Osteocyte (in vitro differentiated cells): ENCODE results near the gene KIRREL3. TPM values are rescaled to one million over a fixed set of nuclear protein-coding genes. Genes with fewer than 3 reads are reported as not detected.

Experiments used
- DNase-seq: peaks from one replicate; pipeline ENCODE4 v3.0.0; 2021; ENCODE audit warnings: mixed read lengths; ENCODE audit not compliant: unreplicated experiment; ENCODE audit errors: extremely low spot score
- H3K27ac Mint-ChIP-seq: one replicate; pipeline ENCODE4 v1.8.0; 2021; ENCODE audit warnings: mild to moderate bottlenecking, mixed read lengths; ENCODE audit not compliant: unreplicated experiment
- H3K27me3 Mint-ChIP-seq: one replicate; pipeline ENCODE4 v1.8.0; 2021; ENCODE audit warnings: mixed read lengths; ENCODE audit not compliant: unreplicated experiment
- H3K36me3 Mint-ChIP-seq: one replicate; pipeline ENCODE4 v1.8.0; 2021; ENCODE audit warnings: mixed read lengths; ENCODE audit not compliant: unreplicated experiment
- H3K4me1 Mint-ChIP-seq: one replicate; pipeline ENCODE4 v1.8.0; 2021; ENCODE audit warnings: mixed read lengths; ENCODE audit not compliant: unreplicated experiment
- H3K4me3 Mint-ChIP-seq: one replicate; pipeline ENCODE4 v1.8.0; 2021; ENCODE audit warnings: mild to moderate bottlenecking, moderate library complexity, mixed read lengths; ENCODE audit not compliant: unreplicated experiment
- H3K9me3 Mint-ChIP-seq: one replicate; pipeline ENCODE4 v1.8.0; 2021; ENCODE audit warnings: mixed read lengths; ENCODE audit not compliant: unreplicated experiment
- CTCF ChIP-seq: fragments of 200-600 bp; sonication (generic); IDR thresholded peaks from 2 replicates; pipeline ENCODE4 v1.5.0; 2021; ENCODE audit warnings: antibody characterized with exemption, mild to moderate bottlenecking, moderate library complexity
- total RNA-seq: library from RNA; stranded (reverse); gene quantifications from 2 replicates; pipeline ENCODE4 v1.2.1, GENCODE V29; 2021

KIRREL3 gene
- total RNA-seq, 1 donor from 2014 or later, result 1.2 TPM

GRCh38 chr11:126772267-126772666 is 228.3 kb downstream of the KIRREL3 start:
- H3K4me1 Mint-ChIP-seq, result no peaks in the 10 kb centered on the region
- no peak overlapping the region for H3K4me3 Mint-ChIP-seq
- H3K27me3 Mint-ChIP-seq, result no peaks in the 10 kb centered on the region

GRCh38 chr11:126768702-126769101 is 231.9 kb downstream of the KIRREL3 start:
- no peaks in the 10 kb centered on the region for H3K9me3 Mint-ChIP-seq
- H3K27me3 Mint-ChIP-seq, result no peaks in the 10 kb centered on the region
- H3K36me3 Mint-ChIP-seq, result no peaks in the 10 kb centered on the region
- peaks cover 5% of the 10 kb centered on the region for H3K4me1 Mint-ChIP-seq
- no peak overlapping the region for H3K4me3 Mint-ChIP-seq
- H3K27ac Mint-ChIP-seq, result no peak overlapping the region
- no peak for TF ChIP-seq CTCF
- DNase-seq, result no peak

More at GRCh38 chr11:126772267-126772666, 228.3 kb downstream of the KIRREL3 start:
- no peaks in the 10 kb centered on the region for H3K9me3 Mint-ChIP-seq
- H3K36me3 Mint-ChIP-seq, result no peaks in the 10 kb centered on the region
- H3K27ac Mint-ChIP-seq, result no peak overlapping the region
- TF ChIP-seq CTCF, result no peak
- DNase-seq, result no peak

- no peak for DNase-seq
- Mint-ChIP-seq H3K4me3 (no peak overlapping the region), H3K36me3 (no peaks in the 10 kb centered on the region), H3K27me3 (no peaks in the 10 kb centered on the region), H3K27ac (no peak overlapping the region), H3K9me3 (no peaks in the 10 kb centered on the region), H3K4me1 (peaks cover 5% of the 10 kb centered on the region)
- no peak for TF ChIP-seq CTCF
Measured at GRCh38 chr11:126766440-126766839, 234.1 kb downstream of the KIRREL3 start.

GRCh38 chr11:126765196-126765595 is 235.4 kb downstream of the KIRREL3 start:
- Mint-ChIP-seq H3K27ac (no peak overlapping the region), H3K4me1 (peaks cover 5% of the 10 kb centered on the region), H3K27me3 (no peaks in the 10 kb centered on the region), H3K4me3 (no peak overlapping the region), H3K36me3 (no peaks in the 10 kb centered on the region), H3K9me3 (no peaks in the 10 kb centered on the region)
- TF ChIP-seq CTCF, result no peak
- DNase-seq, result no peak

GRCh38 chr11:126764231-126764630 is 236.3 kb downstream of the KIRREL3 start:
- peak; percentile 26 for TF ChIP-seq CTCF
- no peaks in the 10 kb centered on the region for H3K9me3 Mint-ChIP-seq
- H3K36me3 Mint-ChIP-seq, result no peaks in the 10 kb centered on the region
- H3K4me3 Mint-ChIP-seq, result no peak overlapping the region
- no peaks in the 10 kb centered on the region for H3K27me3 Mint-ChIP-seq
- H3K27ac Mint-ChIP-seq, result no peak overlapping the region
- no peak for DNase-seq
- H3K4me1 Mint-ChIP-seq, result peaks cover 5% of the 10 kb centered on the region
